ENCODE results near the gene CFAP61. TPM values are rescaled to one million over a fixed set of nuclear protein-coding genes. Genes with fewer than 3 reads are reported as not detected.
A peak's percentile ranks its signal among the peaks of the same experiment; 100 is the strongest.

Gene CFAP61
- total and polyA plus RNA-seq, 2 experiments from 2014 or later, result 1.0 TPM; not detected in 1

GRCh38 chr20:20338133-20338730, 285.9 kb downstream of the CFAP61 start:
- Histone ChIP-seq H4K20me1 (ENCODE audit: insufficient read depth, poor library complexity, severe bottlenecking) (no peaks in the 10 kb centered on the region), H3K27me3 (no peaks in the 10 kb centered on the region), H3K4me2 (no peak overlapping the region), H3K9me2 (replicated peaks; ENCODE audit: insufficient read depth) (no peaks in the 10 kb centered on the region), H3K9me3 (ENCODE audit: low read depth) (no peaks in the 10 kb centered on the region), H3K36me3 (replicated peaks; ENCODE audit: insufficient read depth, low read depth) (no peaks in the 10 kb centered on the region), H3K79me2 (no peaks in the 10 kb centered on the region), H3K27ac (no peak overlapping the region), H3K4me3 (no peak overlapping the region), H2AFZ (no peak overlapping the region), H3K4me1 (ENCODE audit: insufficient read depth) (no peaks in the 10 kb centered on the region)
- 95% methylated on average over 14 of the region's 14 CpGs for WGBS (ENCODE audit: low lambda C conversion rate, missing lambda C conversion rate)
- no peak for TF ChIP-seq EZH2 (IDR thresholded peaks at IDR 0.05; ENCODE audit: borderline replicate concordance)
- no peak for TF ChIP-seq CTCF (IDR thresholded peaks at IDR 0.05; ENCODE audit: poor library complexity)
- no peak for TF ChIP-seq EZH2phosphoT487 (IDR thresholded peaks at IDR 0.05; ENCODE audit: low read depth, severe bottlenecking, unreplicated experiment)
- no peak for DNase-seq (ENCODE audit: low spot score)

GRCh38 chr20:20340443-20340842, 288.1 kb downstream of the CFAP61 start:
- Histone ChIP-seq H3K9me2 (replicated peaks; ENCODE audit: insufficient read depth) (no peaks in the 10 kb centered on the region), H4K20me1 (ENCODE audit: insufficient read depth, poor library complexity, severe bottlenecking) (no peaks in the 10 kb centered on the region), H3K4me2 (no peak overlapping the region), H3K4me3 (no peak overlapping the region), H3K36me3 (replicated peaks; ENCODE audit: insufficient read depth, low read depth) (no peaks in the 10 kb centered on the region), H3K27me3 (no peaks in the 10 kb centered on the region), H3K4me1 (ENCODE audit: insufficient read depth) (no peaks in the 10 kb centered on the region), H2AFZ (no peak overlapping the region), H3K9me3 (ENCODE audit: low read depth) (no peaks in the 10 kb centered on the region), H3K27ac (no peak overlapping the region), H3K79me2 (no peaks in the 10 kb centered on the region)
- 91% methylated on average over 16 of the region's 16 CpGs for WGBS (ENCODE audit: low lambda C conversion rate, missing lambda C conversion rate)
- TF ChIP-seq EZH2 (IDR thresholded peaks at IDR 0.05; ENCODE audit: borderline replicate concordance), result no peak
- no peak for TF ChIP-seq CTCF (IDR thresholded peaks at IDR 0.05; ENCODE audit: poor library complexity)
- no peak for TF ChIP-seq EZH2phosphoT487 (IDR thresholded peaks at IDR 0.05; ENCODE audit: low read depth, severe bottlenecking, unreplicated experiment)
- no peak for DNase-seq (ENCODE audit: low spot score)

- Histone ChIP-seq H3K4me3 (no peak overlapping the region), H3K9me3 (ENCODE audit: low read depth) (no peaks in the 10 kb centered on the region), H3K79me2 (no peaks in the 10 kb centered on the region), H4K20me1 (ENCODE audit: insufficient read depth, poor library complexity, severe bottlenecking) (no peaks in the 10 kb centered on the region), H3K36me3 (replicated peaks; ENCODE audit: insufficient read depth, low read depth) (no peaks in the 10 kb centered on the region), H3K27me3 (no peaks in the 10 kb centered on the region), H3K4me2 (no peak overlapping the region), H2AFZ (no peak overlapping the region), H3K4me1 (ENCODE audit: insufficient read depth) (no peaks in the 10 kb centered on the region), H3K9me2 (replicated peaks; ENCODE audit: insufficient read depth) (no peaks in the 10 kb centered on the region), H3K27ac (no peak overlapping the region)
- WGBS (ENCODE audit: low lambda C conversion rate, missing lambda C conversion rate), result 72% methylated on average over 4 of the region's 4 CpGs
- TF ChIP-seq EZH2 (IDR thresholded peaks at IDR 0.05; ENCODE audit: borderline replicate concordance), result no peak
- TF ChIP-seq EZH2phosphoT487 (IDR thresholded peaks at IDR 0.05; ENCODE audit: low read depth, severe bottlenecking, unreplicated experiment), result no peak
- no peak for DNase-seq (ENCODE audit: low spot score)
These were observed 289.0 kb downstream of the CFAP61 start for GRCh38 chr20:20341371-20341770.

GRCh38 chr20:20342066-20342465, 289.7 kb downstream of the CFAP61 start:
- WGBS (ENCODE audit: low lambda C conversion rate, missing lambda C conversion rate), result 62% methylated on average over 5 of the region's 5 CpGs
- H3K9me3 ChIP-seq (ENCODE audit: low read depth), result no peaks in the 10 kb centered on the region
- H3K9me2 ChIP-seq (replicated peaks; ENCODE audit: insufficient read depth), result no peaks in the 10 kb centered on the region

More at GRCh38 chr20:20342066-20342465, 289.7 kb downstream of the CFAP61 start:
- no peaks in the 10 kb centered on the region for H3K4me1 ChIP-seq (ENCODE audit: insufficient read depth)
- H4K20me1 ChIP-seq (ENCODE audit: insufficient read depth, poor library complexity, severe bottlenecking), result no peaks in the 10 kb centered on the region
- DNase-seq (ENCODE audit: low spot score), result no peak
- no peak overlapping the region for H3K27ac ChIP-seq
- no peaks in the 10 kb centered on the region for H3K79me2 ChIP-seq
- TF ChIP-seq EZH2 (IDR thresholded peaks at IDR 0.05; ENCODE audit: borderline replicate concordance) (no peak), CTCF (IDR thresholded peaks at IDR 0.05; ENCODE audit: poor library complexity) (no peak), EZH2phosphoT487 (IDR thresholded peaks at IDR 0.05; ENCODE audit: low read depth, severe bottlenecking, unreplicated experiment) (no peak)
- no peaks in the 10 kb centered on the region for H3K36me3 ChIP-seq (replicated peaks; ENCODE audit: insufficient read depth, low read depth)
- no peak overlapping the region for H3K4me3 ChIP-seq
- no peaks in the 10 kb centered on the region for H3K27me3 ChIP-seq
- no peak overlapping the region for H2AFZ ChIP-seq
- peak overlapping the region; percentile 31 for H3K4me2 ChIP-seq
